HEK293 (cell line): ENCODE results near the gene ARMH3.

ENCODE experiments used
- CTCF ChIP-seq: fragments of 450-650 bp; formaldehyde crosslinking; IDR thresholded peaks from 2 replicates; pipeline ENCODE4 v1.5.1; 2016; ENCODE audit warnings: missing biosample characterization, missing genetic modification characterization
- EGR2 ChIP-seq: fragments of 450-650 bp; formaldehyde crosslinking; IDR thresholded peaks from 2 replicates; pipeline ENCODE4 v1.5.1; 2016; ENCODE audit warnings: low read depth, missing biosample characterization, missing genetic modification characterization
- ZNF26 ChIP-seq: fragments of 450-650 bp; formaldehyde crosslinking; IDR thresholded peaks from 2 replicates; pipeline ENCODE4 v1.5.1; 2016; ENCODE audit warnings: missing biosample characterization, missing genetic modification characterization

GRCh38 chr10:101829561-101830315, 226.2 kb downstream of the ARMH3 start:
- TF ChIP-seq ZNF26 (tag by site-specific recombination) (no peak), EGR2 (tag by site-specific recombination) (no peak), CTCF (no peak)
